ENCODE measurements around the gene RCN1.

GRCh38 chr11:32072872-32073643, 17.8 kb upstream of the RCN1 start:
- TF ChIP-seq, protein P1, sequence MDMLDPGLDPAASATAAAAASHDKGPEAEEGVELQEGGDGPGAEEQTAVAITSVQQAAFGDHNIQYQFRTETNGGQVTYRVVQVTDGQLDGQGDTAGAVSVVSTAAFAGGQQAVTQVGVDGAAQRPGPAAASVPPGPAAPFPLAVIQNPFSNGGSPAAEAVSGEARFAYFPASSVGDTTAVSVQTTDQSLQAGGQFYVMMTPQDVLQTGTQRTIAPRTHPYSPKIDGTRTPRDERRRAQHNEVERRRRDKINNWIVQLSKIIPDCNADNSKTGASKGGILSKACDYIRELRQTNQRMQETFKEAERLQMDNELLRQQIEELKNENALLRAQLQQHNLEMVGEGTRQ (IDR thresholded peaks at IDR 0.05; ENCODE audit: low read length), result peak; percentile 80
- TF ChIP-seq, protein P2, sequence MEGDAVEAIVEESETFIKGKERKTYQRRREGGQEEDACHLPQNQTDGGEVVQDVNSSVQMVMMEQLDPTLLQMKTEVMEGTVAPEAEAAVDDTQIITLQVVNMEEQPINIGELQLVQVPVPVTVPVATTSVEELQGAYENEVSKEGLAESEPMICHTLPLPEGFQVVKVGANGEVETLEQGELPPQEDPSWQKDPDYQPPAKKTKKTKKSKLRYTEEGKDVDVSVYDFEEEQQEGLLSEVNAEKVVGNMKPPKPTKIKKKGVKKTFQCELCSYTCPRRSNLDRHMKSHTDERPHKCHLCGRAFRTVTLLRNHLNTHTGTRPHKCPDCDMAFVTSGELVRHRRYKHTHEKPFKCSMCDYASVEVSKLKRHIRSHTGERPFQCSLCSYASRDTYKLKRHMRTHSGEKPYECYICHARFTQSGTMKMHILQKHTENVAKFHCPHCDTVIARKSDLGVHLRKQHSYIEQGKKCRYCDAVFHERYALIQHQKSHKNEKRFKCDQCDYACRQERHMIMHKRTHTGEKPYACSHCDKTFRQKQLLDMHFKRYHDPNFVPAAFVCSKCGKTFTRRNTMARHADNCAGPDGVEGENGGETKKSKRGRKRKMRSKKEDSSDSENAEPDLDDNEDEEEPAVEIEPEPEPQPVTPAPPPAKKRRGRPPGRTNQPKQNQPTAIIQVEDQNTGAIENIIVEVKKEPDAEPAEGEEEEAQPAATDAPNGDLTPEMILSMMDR (IDR thresholded peaks at IDR 0.05; ENCODE audit: control extremely low read depth in 1 of 3, insufficient read depth in 1 of 3, low read depth in 1 of 3, low read length in 3 of 3), result no peak
- TF ChIP-seq EP300 (IDR thresholded peaks at IDR 0.05; ENCODE audit: borderline replicate concordance in 1 of 2, low read depth in 2 of 2, low read length in 2 of 2) (no peak), TAF1 (IDR thresholded peaks at IDR 0.05; ENCODE audit: low read depth, low read length) (no peak), CBX5 (IDR thresholded peaks at IDR 0.05; ENCODE audit: low read depth, low read length) (no peak), POLR2A (IDR thresholded peaks at IDR 0.05; ENCODE audit: control extremely low read depth in 1 of 2, low read depth in 2 of 2, low read length in 2 of 2) (no peak), POLR2AphosphoS5 (IDR thresholded peaks at IDR 0.05; ENCODE audit: low read depth, low read length) (no peak), SIRT6 (IDR thresholded peaks at IDR 0.05; ENCODE audit: low read length) (no peak), TBP (IDR thresholded peaks at IDR 0.05; ENCODE audit: low read depth, low read length) (no peak), SUZ12 (IDR thresholded peaks at IDR 0.05; ENCODE audit: low read length) (no peak)

Measured in H1 (cell line).